GM18505 (cell line): ENCODE measurements around the gene GRK1.

Source experiments
- ATAC-seq: cut with Tn5 transposase; IDR thresholded peaks from one replicate; pipeline ENCODE4 v1.9.1; 2021; ENCODE audit not compliant: unreplicated experiment
- POLR2A ChIP-seq: IDR thresholded peaks from 4 replicates; pipeline ENCODE4 v1.6.1; 2011; ENCODE audit warnings: borderline replicate concordance; ENCODE audit not compliant: insufficient read depth, insufficient read length; ENCODE audit errors: extremely low read depth

GRK1 gene

GRCh38 chr13:113784645-113785024, 117.6 kb downstream of the GRK1 start:
- no peak for TF ChIP-seq POLR2A
- ATAC-seq: no peak

GRCh38 chr13:113785051-113786010, 118.3 kb downstream of the GRK1 start:
- no peak for TF ChIP-seq POLR2A

GRCh38 chr13:113786262-113786841, 119.3 kb downstream of the GRK1 start:
- TF ChIP-seq POLR2A: no peak

More at GRCh38 chr13:113785051-113786010, 118.3 kb downstream of the GRK1 start:
- ATAC-seq: no peak

More at GRCh38 chr13:113786262-113786841, 119.3 kb downstream of the GRK1 start:
- ATAC-seq: no peak
